HepG2 (cell line): ENCODE measurements around the gene GPR137. TPM values are rescaled to one million over a fixed set of nuclear protein-coding genes. Genes with fewer than 3 reads are reported as not detected.
A peak's percentile ranks its signal among the peaks of the same experiment; 100 is the strongest.

ENCODE experiments used
- AFF4 ChIP-seq: sonication (generic); formaldehyde crosslinking; IDR thresholded peaks from 2 replicates; pipeline ENCODE4 v1.4.0; 2020; ENCODE audit warnings: missing genetic modification reagents
- E2F2 ChIP-seq: sonication (generic); formaldehyde crosslinking; IDR thresholded peaks from 2 replicates; pipeline ENCODE4 v1.4.0; 2020; ENCODE audit warnings: missing genetic modification reagents, borderline replicate concordance
- HMG20A ChIP-seq: IDR thresholded peaks from 2 replicates; pipeline ENCODE4 v1.6.1; 2016; ENCODE audit warnings: borderline replicate concordance
- MLXIP ChIP-seq: sonication (generic); formaldehyde crosslinking; IDR thresholded peaks from 2 replicates; pipeline ENCODE4 v1.9.0; 2021; ENCODE audit warnings: missing genetic modification reagents, borderline replicate concordance
- SNAPC4 ChIP-seq: sonication (generic); formaldehyde crosslinking; IDR thresholded peaks from 2 replicates; pipeline ENCODE4 v1.4.0; 2020; ENCODE audit warnings: mild to moderate bottlenecking, missing genetic modification reagents
- ZFP37 ChIP-seq: sonication (generic); formaldehyde crosslinking; IDR thresholded peaks from 2 replicates; pipeline ENCODE4 v1.4.0; 2020; ENCODE audit warnings: missing genetic modification reagents, borderline replicate concordance
- ZFP90 ChIP-seq: sonication (generic); formaldehyde crosslinking; IDR thresholded peaks from 2 replicates; pipeline ENCODE4 v1.8.0; 2022; ENCODE audit warnings: missing genetic modification reagents, mild to moderate bottlenecking, inconsistent platforms, borderline replicate concordance
- ZNF260 ChIP-seq: sonication (generic); formaldehyde crosslinking; IDR thresholded peaks from 2 replicates; pipeline ENCODE4 v1.4.0; 2020; ENCODE audit warnings: missing genetic modification reagents, low read depth, mild to moderate bottlenecking, borderline replicate concordance
- ZNF770 ChIP-seq: sonication (generic); formaldehyde crosslinking; IDR thresholded peaks from 2 replicates; pipeline ENCODE4 v1.5.0; 2020; ENCODE audit warnings: mild to moderate bottlenecking, missing genetic modification reagents
- ZNF781 ChIP-seq: sonication (generic); formaldehyde crosslinking; IDR thresholded peaks from 2 replicates; pipeline ENCODE4 v1.5.1; 2020; ENCODE audit warnings: borderline replicate concordance, mild to moderate bottlenecking, missing genetic modification reagents; ENCODE audit errors: not compliant biosample characterization
- ZSCAN12 ChIP-seq: sonication (generic); formaldehyde crosslinking; IDR thresholded peaks from 2 replicates; pipeline ENCODE4 v1.9.0; 2021; ENCODE audit warnings: mild to moderate bottlenecking, missing genetic modification reagents
- polyA plus RNA-seq, 8 experiments: library from polyadenylated mRNA; depleted of rRNA in 3 of 8; stranded (reverse) in 7 of 8; unstranded in 1 of 8; fragments of >200 nt; fragmentation: Illumina TruSeq in 4 of 8; extraction: Trizol in 4 of 8; gene quantifications; 2 replicates each; pipeline versions ENCODE4 v1.2.1 to v1.2.3, GENCODE V29; 2011 to 2016; ENCODE audit warnings: low read depth in 4 of 8, missing spikeins in 1 of 8, mixed read lengths in 1 of 8; ENCODE audit not compliant: insufficient read depth in 1 of 8
- total RNA-seq, 5 experiments: library from RNA; depleted of rRNA; stranded (reverse); fragments of >200 nt; fragmentation: Illumina TruSeq; extraction: Trizol; gene quantifications; 2 replicates each; pipeline ENCODE4 v1.2.3, GENCODE V29; 2016; ENCODE audit warnings: low read depth in 1 of 5

The GPR137 gene
- total and polyA plus RNA-seq, 2 of the 13 experiments (the other 11 are each of a cell fraction or from before 2014, with no cell fraction given): 8.5 to 13.2 TPM

GRCh38 chr11:64304316-64305072 lies 18.8 kb downstream of the GPR137 start (continued):
- TF ChIP-seq AFF4 (CRISPR knock-in tag): no peak
- TF ChIP-seq E2F2: no peak
- TF ChIP-seq ZFP37: no peak
- no peak for TF ChIP-seq ZNF770 (CRISPR knock-in tag)
- peak; percentile 47 for TF ChIP-seq ZNF781
- peak; percentile 79; the same call in 1 of the 2 replicates for TF ChIP-seq ZFP90 (CRISPR knock-in tag)
- no peak for TF ChIP-seq ZNF260 (CRISPR knock-in tag)
- 0 out of 2 replicates have a peak, but pooled peaks have one; percentile 26 for TF ChIP-seq MLXIP (CRISPR knock-in tag)
- no peak for TF ChIP-seq SNAPC4 (CRISPR knock-in tag)
- TF ChIP-seq ZSCAN12 (CRISPR knock-in tag): 0 out of 2 replicates have a peak, but pooled peaks have one; percentile 40
- TF ChIP-seq HMG20A: no peak
